H9 (cell line): ENCODE measurements around the gene VGLL1. TPM values are rescaled to one million over a fixed set of nuclear protein-coding genes. Genes with fewer than 3 reads are reported as not detected.

ENCODE experiments used
- DNase-seq: peaks from one replicate; pipeline ENCODE4 v3.0.0-alpha.2; 2017
- H2AFZ ChIP-seq: one replicate; pipeline ENCODE4 v1.6.1; 2013; ENCODE audit warnings: mild to moderate bottlenecking, low read length, control low read depth, moderate library complexity
- H2AK5ac ChIP-seq: 2 replicates; pipeline ENCODE4 v1.6.1; 2013; ENCODE audit warnings: low read length, control low read depth, mixed read lengths; ENCODE audit not compliant: insufficient read length
- H2BK120ac ChIP-seq: one replicate; pipeline ENCODE4 v1.6.1; 2013; ENCODE audit warnings: low read depth, mild to moderate bottlenecking, low read length, control low read depth, inconsistent platforms; ENCODE audit not compliant: poor library complexity, severe bottlenecking
- H2BK12ac ChIP-seq: 2 replicates; pipeline ENCODE4 v1.6.1; 2013; ENCODE audit warnings: low read length, control low read depth, mixed read lengths, low read depth; ENCODE audit not compliant: insufficient read length
- H2BK15ac ChIP-seq: 2 replicates; pipeline ENCODE4 v1.6.1; 2013; ENCODE audit warnings: low read depth, low read length, control low read depth
- H2BK20ac ChIP-seq: one replicate; pipeline ENCODE4 v1.6.1; 2013; ENCODE audit warnings: low read depth, mild to moderate bottlenecking, low read length, control low read depth, inconsistent platforms; ENCODE audit not compliant: poor library complexity, severe bottlenecking
- H2BK5ac ChIP-seq: 2 replicates; pipeline ENCODE4 v1.6.1; 2013; ENCODE audit warnings: low read length, control low read depth, mixed read lengths; ENCODE audit not compliant: insufficient read length
- H3K14ac ChIP-seq: 2 replicates; pipeline ENCODE4 v1.6.1; 2013; ENCODE audit warnings: low read length, control low read depth; ENCODE audit not compliant: insufficient read depth
- H3K18ac ChIP-seq: 2 replicates; pipeline ENCODE4 v1.6.1; 2013; ENCODE audit warnings: low read depth, mild to moderate bottlenecking, mixed read lengths, low read length, control low read depth; ENCODE audit not compliant: insufficient read length
- H3K23ac ChIP-seq: 2 replicates; pipeline ENCODE4 v1.6.1; 2013; ENCODE audit warnings: low read length, control low read depth, mixed read lengths, low read depth; ENCODE audit not compliant: insufficient read length
- H3K23me2 ChIP-seq: 2 replicates; pipeline ENCODE4 v1.6.1; 2013; ENCODE audit warnings: low read depth, mild to moderate bottlenecking, mixed read lengths, low read length, control low read depth; ENCODE audit not compliant: insufficient read length, poor library complexity, severe bottlenecking
- H3K27ac ChIP-seq: 2 replicates; pipeline ENCODE4 v1.5.1; 2013; ENCODE audit warnings: low read length, control low read depth, mixed read lengths, low read depth; ENCODE audit not compliant: insufficient read length
- H3K27me3 ChIP-seq: 2 replicates; pipeline ENCODE4 v1.6.1; 2013; ENCODE audit warnings: low read length, control low read depth, inconsistent platforms; ENCODE audit not compliant: insufficient read depth
- H3K4ac ChIP-seq: 2 replicates; pipeline ENCODE4 v1.6.1; 2013; ENCODE audit warnings: low read depth, mild to moderate bottlenecking, control low read depth, inconsistent platforms, low read length, moderate library complexity
- H3K4me1 ChIP-seq: 2 replicates; pipeline ENCODE4 v1.6.1; 2013; ENCODE audit warnings: low read length, control low read depth, inconsistent platforms; ENCODE audit not compliant: insufficient read depth
- H3K4me2 ChIP-seq: 2 replicates; pipeline ENCODE4 v1.6.1; 2013; ENCODE audit warnings: low read length, control low read depth, mixed read lengths; ENCODE audit not compliant: insufficient read length, insufficient read depth
- H3K56ac ChIP-seq: 2 replicates; pipeline ENCODE4 v1.6.1; 2013; ENCODE audit warnings: low read depth, mild to moderate bottlenecking, mixed read lengths, low read length, control low read depth; ENCODE audit not compliant: insufficient read length
- H3K79me1 ChIP-seq: 2 replicates; pipeline ENCODE4 v1.6.1; 2013; ENCODE audit warnings: low read depth, mild to moderate bottlenecking, moderate library complexity, low read length, control low read depth, inconsistent platforms; ENCODE audit not compliant: insufficient read depth, poor library complexity, severe bottlenecking
- H3K79me2 ChIP-seq: 2 replicates; pipeline ENCODE4 v1.6.1; 2013; ENCODE audit warnings: low read length, control low read depth, inconsistent platforms; ENCODE audit not compliant: insufficient read depth
- H3K9ac ChIP-seq: 2 replicates; pipeline ENCODE4 v1.6.1; 2013; ENCODE audit warnings: low read length, control low read depth, mixed read lengths; ENCODE audit not compliant: insufficient read length; ENCODE audit errors: extremely low read depth
- H3K9me3 ChIP-seq: one replicate; pipeline ENCODE4 v1.6.1; 2013; ENCODE audit warnings: low read depth, low read length, inconsistent platforms; ENCODE audit not compliant: control insufficient read depth
- H3T11ph ChIP-seq: one replicate; pipeline ENCODE4 v1.6.1; 2013; ENCODE audit warnings: mild to moderate bottlenecking, low read length, control low read depth, inconsistent platforms
- H4K20me1 ChIP-seq: one replicate; pipeline ENCODE4 v1.6.1; 2013; ENCODE audit not compliant: control insufficient read depth, insufficient read length, insufficient read depth
- H4K5ac ChIP-seq: 2 replicates; pipeline ENCODE4 v1.6.1; 2013; ENCODE audit warnings: low read depth, mild to moderate bottlenecking, mixed read lengths, low read length, control low read depth; ENCODE audit not compliant: insufficient read length
- H4K8ac ChIP-seq: replicated peaks from 2 replicates; pipeline ENCODE4 v1.6.1; 2013; ENCODE audit warnings: low read length, control low read depth, mixed read lengths, low read depth; ENCODE audit not compliant: insufficient read length
- H4K91ac ChIP-seq: 2 replicates; pipeline ENCODE4 v1.6.1; 2013; ENCODE audit warnings: low read depth, mild to moderate bottlenecking, moderate library complexity, mixed read lengths, low read length, control low read depth; ENCODE audit not compliant: insufficient read length
- H3K27ac Mint-ChIP-seq, 3 experiments: 2 replicates in 2 of 3; 3 replicates in 1 of 3; pipeline ENCODE4 v1.8.0; 2020 to 2021; ENCODE audit warnings: mixed read lengths in 3 of 3, mild to moderate bottlenecking in 1 of 3, moderate library complexity in 1 of 3
- H3K27me3 Mint-ChIP-seq: 2 replicates; pipeline ENCODE4 v1.8.0; 2021; ENCODE audit warnings: low read depth, mild to moderate bottlenecking, moderate library complexity, mixed read lengths
- H3K36me3 Mint-ChIP-seq, 3 experiments: 2 replicates in 2 of 3; 3 replicates in 1 of 3; pipeline ENCODE4 v1.8.0; 2020 to 2021; ENCODE audit warnings: low read depth in 3 of 3, mixed read lengths in 3 of 3; ENCODE audit not compliant: insufficient read depth in 1 of 3
- H3K4me1 Mint-ChIP-seq, 2 experiments: 2 replicates each; pipeline ENCODE4 v1.8.0; 2020; ENCODE audit warnings: mixed read lengths in 2 of 2
- H3K4me3 Mint-ChIP-seq, 2 experiments: 2 replicates in 1 of 2; 3 replicates in 1 of 2; pipeline ENCODE4 v1.8.0; 2020 to 2021; ENCODE audit warnings: mild to moderate bottlenecking in 2 of 2, mixed read lengths in 2 of 2, moderate library complexity in 1 of 2
- H3K9me3 Mint-ChIP-seq, 2 experiments: 2 replicates in 1 of 2; 3 replicates in 1 of 2; pipeline ENCODE4 v1.8.0; 2020; ENCODE audit warnings: mild to moderate bottlenecking in 2 of 2, mixed read lengths in 2 of 2, moderate library complexity in 1 of 2
- CTCF ChIP-seq: fragments of 200-600 bp; sonication (generic); conservative IDR thresholded peaks from 3 replicates; pipeline ENCODE4 v1.8.0; 2021; ENCODE audit warnings: antibody characterized with exemption, mild to moderate bottlenecking
- WGBS: extraction: QIAGEN DNeasy Blood & Tissue Kit; methylation state at CpG from one replicate; pipeline ENCODE4 v1.1.7; 2013; ENCODE audit warnings: missing lambda C conversion rate, low lambda C conversion rate, mixed read lengths; ENCODE audit not compliant: insufficient read length; ENCODE audit errors: extremely low coverage; 5-methylcytosine and 5-hydroxymethylcytosine counted together
- total RNA-seq: library from RNA; stranded (reverse); gene quantifications from 2 replicates; pipeline ENCODE4 v1.2.1, GENCODE V29; 2021

VGLL1 gene
- total RNA-seq, 1 experiment from 2014 or later = not detected

- WGBS = no CpG with 5 or more reads among the region's 6 CpGs
Measured at GRCh38 chrX:136577552-136577951, 45.5 kb downstream of the VGLL1 start.

More at GRCh38 chrX:136577552-136577951, 45.5 kb downstream of the VGLL1 start:
- Histone ChIP-seq H4K91ac (no peak overlapping the region), H3K9me3 (peaks cover 36% of the 10 kb centered on the region), H3K4me1 (no peaks in the 10 kb centered on the region), H2BK15ac (no peak overlapping the region), H2BK20ac (no peak overlapping the region), H3K56ac (no peak overlapping the region), H4K8ac (no peak overlapping the region), H3K9ac (no peak overlapping the region), H3K79me1 (no peaks in the 10 kb centered on the region), H2AFZ (no peak overlapping the region), H3K14ac (no peak overlapping the region), H3K23me2 (no peaks in the 10 kb centered on the region), H2AK5ac (no peak overlapping the region), H2BK5ac (no peak overlapping the region), H4K5ac (no peak overlapping the region), H3K79me2 (no peaks in the 10 kb centered on the region), H3K18ac (no peak overlapping the region), H2BK12ac (no peak overlapping the region), H3K4me2 (no peak overlapping the region), H3T11ph (no peak overlapping the region), H2BK120ac (no peak overlapping the region), H3K4ac (no peak overlapping the region), H4K20me1 (no peaks in the 10 kb centered on the region), H3K23ac (no peak overlapping the region), H3K27me3 (no peaks in the 10 kb centered on the region), H3K27ac (no peak overlapping the region)
- Mint-ChIP-seq H3K36me3 (peaks cover 0 to 3% (median 0%) of the 10 kb centered on the region in 3 experiments; a peak in 1 of 7 replicates), H3K4me3 (no peak overlapping the region), H3K9me3 (peaks cover 43 to 61% of the 10 kb centered on the region in 2 experiments), H3K27ac (no peak overlapping the region), H3K27me3 (no peaks in the 10 kb centered on the region; the same call in 1 of the 2 replicates), H3K4me1 (no peaks in the 10 kb centered on the region)
- peak; percentile 70 for TF ChIP-seq CTCF
- DNase-seq = peak; percentile 64
